Upper lobe of left lung (tissue), 6 donors: Measurements from ENCODE around the gene ZDHHC13. TPM values are rescaled to one million over a fixed set of nuclear protein-coding genes. Genes with fewer than 3 reads are reported as not detected.

Experiments
- ATAC-seq, 2 donors: fragments of 200-7000 bp; cut with Tn5 transposase; one replicate each; pipeline ENCODE4 v1.9.1; 2022; ENCODE audit warnings: mild to moderate bottlenecking in 2 of 2, moderate library complexity in 2 of 2; ENCODE audit not compliant: low FRiP score in 2 of 2
- DNase-seq, 2 donors: peaks; one replicate each; pipeline ENCODE4 v3.0.0-alpha.2; 2019 to 2020
- H3K27ac ChIP-seq, 4 donors: fragments of 200-600 bp; sonication (generic); one replicate each; pipeline ENCODE4 v1.5.1; 2016 to 2019
- H3K27me3 ChIP-seq, 4 donors: fragments of 200-600 bp; sonication (generic); one replicate each; pipeline ENCODE4 v1.5.1; 2017 to 2019
- H3K36me3 ChIP-seq, 4 donors: fragments of 200-600 bp; sonication (generic); one replicate each; pipeline ENCODE4 v1.5.1; 2016 to 2019
- H3K4me1 ChIP-seq, 4 donors: fragments of 200-600 bp; sonication (generic); one replicate each; pipeline ENCODE4 v1.5.1; 2018 to 2019
- H3K4me3 ChIP-seq, 4 donors: fragments of 200-600 bp; sonication (generic); one replicate each; pipeline ENCODE4 v1.5.1; 2017 to 2019; ENCODE audit warnings: mild to moderate bottlenecking in 2 of 4, moderate library complexity in 1 of 4
- H3K9me3 ChIP-seq, 4 donors: fragments of 200-600 bp; sonication (generic); one replicate each; pipeline ENCODE4 v1.5.1; 2018 to 2019
- EP300 ChIP-seq, 4 donors: sonication (generic); formaldehyde crosslinking; IDR thresholded peaks; one replicate each; pipeline ENCODE4 v1.5.1; 2017; ENCODE audit warnings: antibody characterized with exemption in 4 of 4, control low read depth in 2 of 4
- POLR2A ChIP-seq, 4 donors: fragments of 450-650 bp; IDR thresholded peaks; one replicate each; pipeline ENCODE4 v1.5.1; 2016 to 2017; ENCODE audit warnings: antibody characterized with exemption in 4 of 4, mild to moderate bottlenecking in 2 of 4
- POLR2AphosphoS5 ChIP-seq, 2 donors: sonication (generic); formaldehyde crosslinking; IDR thresholded peaks; one replicate each; pipeline ENCODE4 v1.5.1; 2017; ENCODE audit warnings: antibody characterized with exemption in 2 of 2
- WGBS, 2 donors: methylation state at CpG; one replicate each; pipeline ENCODE4 v1.1.5; 2017 to 2018; 5-methylcytosine and 5-hydroxymethylcytosine counted together
- total RNA-seq, 6 donors: library from RNA; depleted of rRNA in 4 of 6; stranded (reverse); fragments of >200 nt in 4 of 6; gene quantifications; one replicate each; pipeline versions ENCODE4 v1.1.0 to v1.2.1, GENCODE V29; 2016 to 2021
- TF ChIP-seq, protein P1 (sequence below), 6 experiments: fragments of 450-650 bp in 4 of 6; fragments of 200-600 bp in 2 of 6; sonication (generic) in 2 of 6; IDR thresholded peaks; one replicate each; pipeline ENCODE4 v1.5.1; 2016 to 2019; ENCODE audit warnings: antibody characterized with exemption in 6 of 6
- donor health status: DM: no; HTN: no; CAD: no; lungs with moderate emphysema.
- donor health status: DM: no; HTN: yes; CAD: no; lungs with severe emphysema.

The ZDHHC13 gene
- total RNA-seq, 6 donors from 2014 or later = 6.3 to 28.6 (median 11.1) TPM

DNA sequence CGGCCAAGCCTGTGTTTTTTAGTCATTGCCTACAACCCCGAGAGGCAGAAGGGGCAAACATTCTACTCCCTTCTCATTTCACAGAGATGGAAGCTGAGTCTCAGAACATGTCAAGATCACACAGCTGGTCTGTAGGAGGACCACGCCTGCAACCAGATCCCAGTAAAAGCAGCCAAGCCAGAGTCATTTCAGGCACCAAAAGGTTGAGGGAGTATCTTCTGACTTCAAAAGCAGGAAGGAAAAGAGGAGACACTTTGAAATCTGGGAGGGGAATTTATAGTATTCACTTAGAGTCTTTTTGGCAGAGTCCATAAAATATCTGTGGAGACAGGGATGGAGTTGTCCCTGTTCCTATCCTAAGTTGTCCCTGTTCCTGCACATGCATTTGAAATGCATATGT lies 17.9 kb upstream of the ZDHHC13 start:
- no peaks in the 10 kb centered on the region for H3K9me3 ChIP-seq
- 81 to 87% methylated on average over 3 of the region's 3 CpGs for WGBS, 2 donors
- no peak for ATAC-seq
- H3K4me1 ChIP-seq = no peaks in the 10 kb centered on the region
- H3K27ac ChIP-seq = no peak overlapping the region
- no peaks in the 10 kb centered on the region for H3K36me3 ChIP-seq
- no peak overlapping the region for H3K4me3 ChIP-seq
- TF ChIP-seq, protein P1, sequence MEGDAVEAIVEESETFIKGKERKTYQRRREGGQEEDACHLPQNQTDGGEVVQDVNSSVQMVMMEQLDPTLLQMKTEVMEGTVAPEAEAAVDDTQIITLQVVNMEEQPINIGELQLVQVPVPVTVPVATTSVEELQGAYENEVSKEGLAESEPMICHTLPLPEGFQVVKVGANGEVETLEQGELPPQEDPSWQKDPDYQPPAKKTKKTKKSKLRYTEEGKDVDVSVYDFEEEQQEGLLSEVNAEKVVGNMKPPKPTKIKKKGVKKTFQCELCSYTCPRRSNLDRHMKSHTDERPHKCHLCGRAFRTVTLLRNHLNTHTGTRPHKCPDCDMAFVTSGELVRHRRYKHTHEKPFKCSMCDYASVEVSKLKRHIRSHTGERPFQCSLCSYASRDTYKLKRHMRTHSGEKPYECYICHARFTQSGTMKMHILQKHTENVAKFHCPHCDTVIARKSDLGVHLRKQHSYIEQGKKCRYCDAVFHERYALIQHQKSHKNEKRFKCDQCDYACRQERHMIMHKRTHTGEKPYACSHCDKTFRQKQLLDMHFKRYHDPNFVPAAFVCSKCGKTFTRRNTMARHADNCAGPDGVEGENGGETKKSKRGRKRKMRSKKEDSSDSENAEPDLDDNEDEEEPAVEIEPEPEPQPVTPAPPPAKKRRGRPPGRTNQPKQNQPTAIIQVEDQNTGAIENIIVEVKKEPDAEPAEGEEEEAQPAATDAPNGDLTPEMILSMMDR (IDR thresholded peaks at IDR 0.05) = no peak
- no peaks in the 10 kb centered on the region for H3K27me3 ChIP-seq
- no peak for DNase-seq

GRCh38 chr11:19100885-19101284 lies 16.1 kb upstream of the ZDHHC13 start:
- TF ChIP-seq, protein P1 (IDR thresholded peaks at IDR 0.05) = no peak
- TF ChIP-seq EP300 (IDR thresholded peaks at IDR 0.05) = no peak
- no peak for TF ChIP-seq POLR2A (IDR thresholded peaks at IDR 0.05)
- no peak for TF ChIP-seq POLR2AphosphoS5 (IDR thresholded peaks at IDR 0.05)
- no peak overlapping the region for H3K4me3 ChIP-seq
- ATAC-seq = no peak
- H3K4me1 ChIP-seq = no peaks in the 10 kb centered on the region
- no peak for DNase-seq
- no peaks in the 10 kb centered on the region for H3K36me3 ChIP-seq
- no peaks in the 10 kb centered on the region for H3K9me3 ChIP-seq
- no peak overlapping the region for H3K27ac ChIP-seq
- no peaks in the 10 kb centered on the region for H3K27me3 ChIP-seq
- 79 to 85% methylated on average over 4 of the region's 4 CpGs for WGBS, 2 donors

DNA sequence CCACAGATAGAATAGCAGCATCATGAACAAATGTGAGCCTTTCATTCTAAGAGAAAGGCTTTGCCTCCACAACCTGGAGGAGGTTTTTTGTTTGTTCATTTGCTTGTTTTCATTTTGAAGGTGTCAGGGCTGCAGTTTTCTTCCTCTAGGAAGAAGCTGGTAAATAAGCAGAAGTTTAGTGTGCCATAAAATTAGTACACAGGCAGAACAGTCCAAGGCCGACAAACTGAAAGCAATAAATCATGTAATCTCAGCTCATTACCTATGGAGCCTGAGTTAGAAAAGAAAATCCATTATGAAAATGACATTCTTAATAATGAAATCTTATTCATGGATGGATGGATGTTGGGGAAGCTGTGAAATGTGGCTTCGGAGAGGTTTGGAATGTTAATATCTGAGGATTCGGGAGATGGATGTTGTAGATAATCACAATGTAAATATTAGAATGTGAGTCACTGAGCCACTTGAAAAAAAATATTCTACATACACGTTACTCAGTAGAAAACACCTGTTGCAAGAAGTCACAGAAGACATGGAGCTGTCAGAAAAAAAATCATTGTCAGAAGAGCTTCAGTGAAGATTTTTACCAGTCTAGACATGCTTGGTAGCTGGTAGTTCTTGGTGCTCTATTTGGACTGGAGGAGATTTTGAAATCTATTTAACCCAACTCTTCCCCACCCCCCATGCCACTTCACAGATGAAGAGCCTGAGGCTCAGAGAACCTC lies 15.0 kb upstream of the ZDHHC13 start:
- Histone ChIP-seq H3K27ac (no peak overlapping the region), H3K36me3 (no peaks in the 10 kb centered on the region), H3K4me3 (no peak overlapping the region), H3K9me3 (no peaks in the 10 kb centered on the region), H3K4me1 (no peaks in the 10 kb centered on the region), H3K27me3 (no peaks in the 10 kb centered on the region)
- TF ChIP-seq EP300 (IDR thresholded peaks at IDR 0.05) = no peak
- TF ChIP-seq POLR2AphosphoS5 (IDR thresholded peaks at IDR 0.05) = no peak
- no peak for TF ChIP-seq POLR2A (IDR thresholded peaks at IDR 0.05)
- TF ChIP-seq, protein P1 (IDR thresholded peaks at IDR 0.05) = no peak
- 33 to 48% methylated on average over 4 of the region's 4 CpGs for WGBS, 2 donors
- DNase-seq = peak in 1 of 2 donors; percentile 44
- peak in 1 of 2 donors; percentile 28 for ATAC-seq

DNA sequence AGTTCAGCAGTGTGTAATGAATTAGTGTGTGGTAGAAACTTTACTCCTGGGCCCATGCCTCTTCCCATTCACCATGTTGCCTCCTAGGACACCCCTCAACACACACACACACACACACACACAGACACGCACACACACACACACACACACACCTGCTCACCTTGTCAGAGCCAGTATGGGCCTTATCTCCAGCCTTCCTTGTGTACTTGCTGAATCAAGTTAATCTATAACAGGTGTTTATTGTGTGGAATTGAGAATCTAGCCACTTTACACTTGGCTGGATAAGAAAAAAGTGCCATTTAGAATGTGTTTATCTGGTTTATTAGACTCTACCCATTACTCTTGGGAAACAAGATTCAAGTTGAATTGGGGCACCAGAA lies 14.5 kb upstream of the ZDHHC13 start:
- Histone ChIP-seq H3K4me3 (no peak overlapping the region), H3K9me3 (no peaks in the 10 kb centered on the region), H3K36me3 (no peaks in the 10 kb centered on the region), H3K27ac (no peak overlapping the region), H3K27me3 (no peaks in the 10 kb centered on the region), H3K4me1 (no peaks in the 10 kb centered on the region)
- TF ChIP-seq EP300 (IDR thresholded peaks at IDR 0.05) (no peak), POLR2A (IDR thresholded peaks at IDR 0.05) (no peak), POLR2AphosphoS5 (IDR thresholded peaks at IDR 0.05) (no peak)
- TF ChIP-seq, protein P1 (IDR thresholded peaks at IDR 0.05) = no peak
- no peak for DNase-seq
- WGBS, 2 donors = 48 to 85% methylated on average over 1 of the region's 1 CpG
- ATAC-seq = no peak

DNA sequence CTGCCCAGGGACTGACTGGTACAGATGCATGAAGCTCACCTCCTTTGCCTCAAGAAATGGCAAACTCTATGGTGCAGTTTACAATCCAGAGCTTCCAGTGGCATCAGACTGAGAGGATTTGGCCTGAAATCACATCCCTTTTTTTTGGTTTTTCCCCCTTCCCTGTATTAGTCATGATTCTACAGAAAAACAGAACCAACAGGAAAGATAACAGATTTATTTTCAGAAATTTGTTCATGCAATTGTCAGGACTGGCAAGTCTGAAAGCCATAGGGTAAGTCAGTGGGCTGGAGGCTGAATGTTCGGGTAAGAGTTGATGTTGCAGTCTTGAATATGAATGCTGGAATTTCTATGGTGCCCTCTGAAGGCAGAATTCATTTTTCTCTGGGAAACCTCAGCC lies 12.0 kb upstream of the ZDHHC13 start:
- Histone ChIP-seq H3K27ac (no peak overlapping the region), H3K9me3 (no peaks in the 10 kb centered on the region), H3K4me1 (no peaks in the 10 kb centered on the region), H3K27me3 (no peaks in the 10 kb centered on the region), H3K36me3 (no peaks in the 10 kb centered on the region), H3K4me3 (no peak overlapping the region)
- DNase-seq (no peak), ATAC-seq (no peak)
- 86 to 87% methylated on average over 1 of the region's 1 CpG for WGBS, 2 donors
- TF ChIP-seq POLR2AphosphoS5 (IDR thresholded peaks at IDR 0.05) (no peak), POLR2A (IDR thresholded peaks at IDR 0.05) (no peak), EP300 (IDR thresholded peaks at IDR 0.05) (no peak)
- TF ChIP-seq, protein P1 (IDR thresholded peaks at IDR 0.05) = no peak
